NAMALWA (cell line): ENCODE data around the gene LSM14B.
A peak's percentile ranks its signal among the peaks of the same experiment; 100 is the strongest.
"Not testable (repeated sequence)": the region's sequence is repeated elsewhere in the genome, so short reads cannot be mapped to it uniquely, and the experiment has no call there.

Experiments
- DNase-seq: peaks from one replicate; pipeline ENCODE4 v3.0.0-alpha.2; 2015; ENCODE audit warnings: low spot score

Gene LSM14B

GRCh38 chr20:62147125-62147524, 24.9 kb downstream of the LSM14B start:
- DNase-seq: no peak

- no peak for DNase-seq
Observed at GRCh38 chr20:62147528-62147927, 25.3 kb downstream of the LSM14B start.

- not testable (repeated sequence) for DNase-seq
Observed at GRCh38 chr20:62148383-62148782, 26.1 kb downstream of the LSM14B start.

- DNase-seq: no peak
Observed at GRCh38 chr20:62148908-62149314, 26.6 kb downstream of the LSM14B start.

GRCh38 chr20:62149532-62150309, 27.4 kb downstream of the LSM14B start:
- no peak for DNase-seq

- DNase-seq: no peak
Observed at GRCh38 chr20:62150310-62150575, 28.0 kb downstream of the LSM14B start.

- no peak for DNase-seq
Observed at GRCh38 chr20:62151225-62151624, 28.9 kb downstream of the LSM14B start.

GRCh38 chr20:62151835-62152364, 29.6 kb downstream of the LSM14B start:
- DNase-seq: no peak

GRCh38 chr20:62155428-62156253, 33.4 kb downstream of the LSM14B start:
- no peak for DNase-seq

- DNase-seq: no peak
Observed at GRCh38 chr20:62156254-62156556, 33.9 kb downstream of the LSM14B start.

GRCh38 chr20:62156592-62157386, 34.5 kb downstream of the LSM14B start:
- DNase-seq: peak; percentile 83

GRCh38 chr20:62157387-62158087, 35.3 kb downstream of the LSM14B start:
- no peak for DNase-seq

GRCh38 chr20:62158088-62158400, 35.8 kb downstream of the LSM14B start:
- no peak for DNase-seq

- no peak for DNase-seq
Observed at GRCh38 chr20:62158541-62158940, 36.3 kb downstream of the LSM14B start.

- no peak for DNase-seq
Observed at GRCh38 chr20:62159052-62159451, 36.8 kb downstream of the LSM14B start.

- DNase-seq: no peak
Observed at GRCh38 chr20:62159839-62160238, 37.6 kb downstream of the LSM14B start.

- no peak for DNase-seq
Observed at GRCh38 chr20:62160253-62160652, 38.0 kb downstream of the LSM14B start.

- no peak for DNase-seq
Observed at GRCh38 chr20:62160876-62161275, 38.6 kb downstream of the LSM14B start.

GRCh38 chr20:62161347-62161746, 39.1 kb downstream of the LSM14B start:
- DNase-seq: no peak

GRCh38 chr20:62162765-62163484, 40.6 kb downstream of the LSM14B start:
- no peak for DNase-seq

GRCh38 chr20:62163485-62163865, 41.2 kb downstream of the LSM14B start:
- DNase-seq: no peak
